Measurements from ENCODE around the gene COL12A1. TPM values are rescaled to one million over a fixed set of nuclear protein-coding genes. Genes with fewer than 3 reads are reported as not detected.

The COL12A1 gene
- total RNA-seq, 1 experiment from 2014 or later: 0.96 TPM

- TF ChIP-seq CTCF (conservative IDR thresholded peaks at IDR 0.05): no peak
- Histone ChIP-seq H3K56ac (ENCODE audit: insufficient read length, low read depth, low read length) (no peak overlapping the region), H4K91ac (ENCODE audit: insufficient read length, low read depth, low read length) (no peak overlapping the region), H3K23me2 (ENCODE audit: insufficient read length, low read depth, low read length, poor library complexity, severe bottlenecking) (no peaks in the 10 kb centered on the region), H4K5ac (ENCODE audit: insufficient read length, low read depth, low read length) (no peak overlapping the region), H2AFZ (ENCODE audit: low read length) (no peak overlapping the region), H3K14ac (ENCODE audit: insufficient read depth, low read length) (no peak overlapping the region), H2BK20ac (ENCODE audit: low read depth, low read length, poor library complexity, severe bottlenecking) (no peak overlapping the region), H3K27ac (ENCODE audit: insufficient read length, low read depth, low read length) (no peak overlapping the region), H3T11ph (ENCODE audit: low read length) (no peak overlapping the region), H3K9me3 (ENCODE audit: control insufficient read depth, low read depth, low read length) (no peaks in the 10 kb centered on the region), H3K27me3 (ENCODE audit: insufficient read depth, low read length) (no peaks in the 10 kb centered on the region), H3K4me1 (ENCODE audit: insufficient read depth, low read length) (no peaks in the 10 kb centered on the region), H2BK5ac (ENCODE audit: insufficient read length, low read length) (no peak overlapping the region), H4K20me1 (ENCODE audit: control insufficient read depth, insufficient read depth, insufficient read length) (no peaks in the 10 kb centered on the region), H2BK15ac (ENCODE audit: low read depth, low read length) (no peak overlapping the region), H3K18ac (ENCODE audit: insufficient read length, low read depth, low read length) (no peak overlapping the region), H2AK5ac (ENCODE audit: insufficient read length, low read length) (no peak overlapping the region), H3K23ac (ENCODE audit: insufficient read length, low read depth, low read length) (no peak overlapping the region), H3K4me2 (ENCODE audit: insufficient read depth, insufficient read length, low read length) (no peak overlapping the region), H3K4ac (ENCODE audit: low read depth, low read length) (no peak overlapping the region), H4K8ac (replicated peaks; ENCODE audit: insufficient read length, low read depth, low read length) (no peak overlapping the region), H2BK12ac (ENCODE audit: insufficient read length, low read depth, low read length) (no peak overlapping the region), H3K9ac (ENCODE audit: extremely low read depth, insufficient read length, low read length) (no peak overlapping the region), H3K79me1 (ENCODE audit: insufficient read depth, low read depth, low read length, poor library complexity, severe bottlenecking) (no peaks in the 10 kb centered on the region), H2BK120ac (ENCODE audit: low read depth, low read length, poor library complexity, severe bottlenecking) (no peak overlapping the region), H3K79me2 (ENCODE audit: insufficient read depth, low read length) (no peaks in the 10 kb centered on the region)
- no peak overlapping the region for H3K27ac Mint-ChIP-seq
- H3K9me3 Mint-ChIP-seq: no peaks in the 10 kb centered on the region
- no peaks in the 10 kb centered on the region for H3K36me3 Mint-ChIP-seq (ENCODE audit: insufficient read depth in 1 of 3, low read depth in 3 of 3)
- H3K4me3 Mint-ChIP-seq: no peak overlapping the region
- H3K4me1 Mint-ChIP-seq: no peaks in the 10 kb centered on the region; a peak in 1 of 4 replicates
- no CpG with 5 or more reads among the region's 4 CpGs for WGBS (ENCODE audit: extremely low coverage, insufficient read length, low lambda C conversion rate)
- H3K27me3 Mint-ChIP-seq (ENCODE audit: low read depth): no peaks in the 10 kb centered on the region
- no peak for DNase-seq
These were observed 60.6 kb downstream of the COL12A1 start for GRCh38 chr6:75145211-75145610.

All from H9 (cell line).